Smooth muscle cell (in vitro differentiated cells): ENCODE data around the gene PLA2G2E. TPM values are rescaled to one million over a fixed set of nuclear protein-coding genes. Genes with fewer than 3 reads are reported as not detected.

Experiments used
- DNase-seq: peaks from one replicate; lab custom pipeline; 2025; ENCODE audit not compliant: unreplicated experiment; lab: John Stamatoyannopoulos, UW
- H2AFZ ChIP-seq: fragments of 200-600 bp; sonication (generic); 2 replicates; pipeline ENCODE4 v1.6.0; 2016; ENCODE audit warnings: antibody characterized with exemption, low read depth, mild to moderate bottlenecking
- H3F3A ChIP-seq: fragments of 200-600 bp; sonication (generic); 2 replicates; pipeline ENCODE4 v1.6.0; 2017; ENCODE audit warnings: antibody characterized with exemption, low read depth
- H3K27ac ChIP-seq: fragments of 200-600 bp; sonication (generic); 2 replicates; pipeline ENCODE4 v1.5.1; 2016; ENCODE audit warnings: low read depth, mild to moderate bottlenecking
- H3K27me3 ChIP-seq: fragments of 200-600 bp; sonication (generic); 2 replicates; pipeline ENCODE4 v1.6.1; 2016; ENCODE audit warnings: low read depth, mild to moderate bottlenecking
- H3K36me3 ChIP-seq: fragments of 200-600 bp; sonication (generic); 2 replicates; pipeline ENCODE4 v1.5.1; 2016; ENCODE audit warnings: low read depth
- H3K4me1 ChIP-seq: fragments of 200-600 bp; sonication (generic); 2 replicates; pipeline ENCODE4 v1.5.1; 2016; ENCODE audit warnings: low read depth
- H3K4me2 ChIP-seq: fragments of 200-600 bp; sonication (generic); 2 replicates; pipeline ENCODE4 v1.6.0; 2016; ENCODE audit warnings: mild to moderate bottlenecking
- H3K4me3 ChIP-seq: fragments of 200-600 bp; sonication (generic); 2 replicates; pipeline ENCODE4 v1.5.1; 2016; ENCODE audit warnings: mild to moderate bottlenecking
- H3K79me2 ChIP-seq: fragments of 200-600 bp; sonication (generic); 2 replicates; pipeline ENCODE4 v1.6.0; 2016; ENCODE audit warnings: low read depth, mild to moderate bottlenecking
- H3K9ac ChIP-seq: fragments of 200-600 bp; sonication (generic); 2 replicates; pipeline ENCODE4 v1.6.0; 2016; ENCODE audit warnings: low read depth
- H3K9me3 ChIP-seq: fragments of 200-600 bp; sonication (generic); replicated peaks from 2 replicates; pipeline ENCODE4 v1.5.1; 2016; ENCODE audit warnings: low read depth
- H4K20me1 ChIP-seq: fragments of 200-600 bp; sonication (generic); 2 replicates; pipeline ENCODE4 v1.6.0; 2016; ENCODE audit warnings: low read depth
- WGBS: methylation state at CpG from one replicate; pipeline ENCODE4 v1.1.7; 2016; ENCODE audit warnings: low lambda C conversion rate; 5-methylcytosine and 5-hydroxymethylcytosine counted together
- polyA plus RNA-seq: library from polyadenylated mRNA; unstranded; fragments of >200 nt; fragmentation: Nextera tagmentation; extraction: Ambion mirVana; gene quantifications from 2 replicates; pipeline ENCODE4 v1.2.1, GENCODE V29; 2016
- total RNA-seq: library from RNA; depleted of rRNA; stranded (reverse); fragments of >200 nt; gene quantifications from 2 replicates; pipeline ENCODE4 v1.2.3, GENCODE V29; 2014
- TF ChIP-seq, protein P1 (sequence below): fragments of 200-600 bp; sonication (generic); IDR thresholded peaks from 2 replicates; pipeline ENCODE4 v1.5.1; 2017; ENCODE audit warnings: borderline replicate concordance, mild to moderate bottlenecking, antibody characterized with exemption; ENCODE audit not compliant: insufficient read depth, poor library complexity, severe bottlenecking

PLA2G2E gene
- total and polyA plus RNA-seq, 2 experiments from 2014 or later: not detected

DNA sequence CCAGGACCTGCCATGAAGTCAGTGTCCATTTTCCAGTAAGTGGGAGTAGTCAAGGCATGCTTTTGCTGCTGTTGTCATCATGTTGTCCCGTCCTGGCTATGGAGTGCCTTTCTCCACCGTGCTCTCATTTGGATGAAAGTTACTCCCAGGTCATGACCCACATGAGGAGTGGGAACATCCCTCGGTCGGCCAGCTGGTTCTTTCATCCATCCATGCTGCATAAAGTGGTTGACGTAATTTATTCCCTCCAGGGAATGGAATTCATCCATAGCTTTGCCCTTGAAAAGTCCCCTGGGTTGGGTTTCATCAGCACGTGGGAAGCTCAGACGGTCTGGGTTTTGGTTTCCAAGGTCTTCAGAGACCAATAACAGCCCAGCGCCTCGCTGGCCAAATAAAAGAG lies 44.4 kb upstream of the PLA2G2E start:
- no peak for DNase-seq
- Histone ChIP-seq H2AFZ (no peak overlapping the region), H3K36me3 (no peaks in the 10 kb centered on the region), H4K20me1 (no peaks in the 10 kb centered on the region), H3K27me3 (no peaks in the 10 kb centered on the region), H3K4me1 (peaks cover 4% of the 10 kb centered on the region), H3K9me3 (no peaks in the 10 kb centered on the region), H3K4me3 (no peak overlapping the region), H3K9ac (no peak overlapping the region), H3K27ac (no peak overlapping the region), H3K79me2 (no peaks in the 10 kb centered on the region), H3K4me2 (no peak overlapping the region), H3F3A (no peaks in the 10 kb centered on the region)
- WGBS: 92% methylated on average over 9 of the region's 9 CpGs
- TF ChIP-seq, protein P1, sequence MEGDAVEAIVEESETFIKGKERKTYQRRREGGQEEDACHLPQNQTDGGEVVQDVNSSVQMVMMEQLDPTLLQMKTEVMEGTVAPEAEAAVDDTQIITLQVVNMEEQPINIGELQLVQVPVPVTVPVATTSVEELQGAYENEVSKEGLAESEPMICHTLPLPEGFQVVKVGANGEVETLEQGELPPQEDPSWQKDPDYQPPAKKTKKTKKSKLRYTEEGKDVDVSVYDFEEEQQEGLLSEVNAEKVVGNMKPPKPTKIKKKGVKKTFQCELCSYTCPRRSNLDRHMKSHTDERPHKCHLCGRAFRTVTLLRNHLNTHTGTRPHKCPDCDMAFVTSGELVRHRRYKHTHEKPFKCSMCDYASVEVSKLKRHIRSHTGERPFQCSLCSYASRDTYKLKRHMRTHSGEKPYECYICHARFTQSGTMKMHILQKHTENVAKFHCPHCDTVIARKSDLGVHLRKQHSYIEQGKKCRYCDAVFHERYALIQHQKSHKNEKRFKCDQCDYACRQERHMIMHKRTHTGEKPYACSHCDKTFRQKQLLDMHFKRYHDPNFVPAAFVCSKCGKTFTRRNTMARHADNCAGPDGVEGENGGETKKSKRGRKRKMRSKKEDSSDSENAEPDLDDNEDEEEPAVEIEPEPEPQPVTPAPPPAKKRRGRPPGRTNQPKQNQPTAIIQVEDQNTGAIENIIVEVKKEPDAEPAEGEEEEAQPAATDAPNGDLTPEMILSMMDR: no peak

DNA sequence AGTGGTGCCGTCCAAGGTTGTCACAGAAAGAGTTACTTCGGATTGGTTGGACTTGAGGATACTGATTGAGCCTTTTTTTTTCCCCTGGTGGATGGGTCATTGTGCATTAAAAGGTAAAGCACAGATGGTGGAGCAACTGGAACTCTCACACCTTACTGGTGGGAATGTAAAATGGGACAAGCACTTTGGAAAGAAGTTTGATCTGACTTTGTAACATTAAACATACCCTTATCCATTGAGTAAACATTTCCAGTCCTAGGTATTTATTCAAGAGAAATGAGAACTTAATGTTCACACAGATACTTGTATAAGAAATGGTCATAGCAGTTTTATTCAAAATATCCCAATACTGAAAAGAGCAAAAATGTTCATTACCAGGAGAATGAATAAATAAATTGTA lies 41.1 kb upstream of the PLA2G2E start:
- H3K79me2 ChIP-seq: no peaks in the 10 kb centered on the region
- H3K4me1 ChIP-seq: no peaks in the 10 kb centered on the region
- H3F3A ChIP-seq: no peaks in the 10 kb centered on the region
- no peak for DNase-seq
- no peak overlapping the region for H3K4me2 ChIP-seq
- H3K27ac ChIP-seq: no peak overlapping the region
- H3K4me3 ChIP-seq: no peak overlapping the region
- H3K27me3 ChIP-seq: no peaks in the 10 kb centered on the region
- no peak overlapping the region for H2AFZ ChIP-seq
- no peaks in the 10 kb centered on the region for H3K36me3 ChIP-seq
- no peaks in the 10 kb centered on the region for H3K9me3 ChIP-seq
- 94% methylated on average over 2 of the region's 2 CpGs for WGBS
- H3K9ac ChIP-seq: no peak overlapping the region
- H4K20me1 ChIP-seq: no peaks in the 10 kb centered on the region
- TF ChIP-seq, protein P1: no peak

DNA sequence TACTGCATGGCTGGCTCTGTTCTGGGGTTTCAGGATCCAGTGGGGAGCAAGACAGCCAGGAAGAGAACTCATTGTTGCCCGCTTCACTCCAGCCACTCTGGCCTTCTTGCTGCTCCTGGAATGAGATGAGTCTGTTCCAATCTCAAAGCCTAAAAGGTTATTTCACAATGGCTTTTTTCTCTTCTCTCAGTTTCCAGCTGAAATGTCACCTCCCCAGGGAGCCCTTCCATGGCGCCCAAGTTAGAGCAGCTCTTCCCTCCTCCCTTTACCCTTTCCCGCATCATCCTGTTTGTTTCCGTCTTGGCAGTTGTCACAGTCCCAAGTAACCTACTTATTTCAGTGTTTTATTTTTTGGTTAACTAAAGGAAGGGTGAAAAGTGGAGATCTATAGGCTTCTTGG lies 40.2 kb upstream of the PLA2G2E start:
- no peak for DNase-seq
- H3K36me3 ChIP-seq: no peaks in the 10 kb centered on the region
- no peak overlapping the region for H2AFZ ChIP-seq
- WGBS: over 99% methylated on average over 4 of the region's 4 CpGs
- no peak overlapping the region for H3K27ac ChIP-seq
- H3K79me2 ChIP-seq: no peaks in the 10 kb centered on the region
- H4K20me1 ChIP-seq: no peaks in the 10 kb centered on the region
- H3F3A ChIP-seq: no peaks in the 10 kb centered on the region
- TF ChIP-seq, protein P1: no peak
- no peaks in the 10 kb centered on the region for H3K9me3 ChIP-seq
- no peaks in the 10 kb centered on the region for H3K4me1 ChIP-seq
- H3K27me3 ChIP-seq: no peaks in the 10 kb centered on the region
- H3K4me2 ChIP-seq: no peak overlapping the region
- H3K9ac ChIP-seq: no peak overlapping the region
- no peak overlapping the region for H3K4me3 ChIP-seq

DNA sequence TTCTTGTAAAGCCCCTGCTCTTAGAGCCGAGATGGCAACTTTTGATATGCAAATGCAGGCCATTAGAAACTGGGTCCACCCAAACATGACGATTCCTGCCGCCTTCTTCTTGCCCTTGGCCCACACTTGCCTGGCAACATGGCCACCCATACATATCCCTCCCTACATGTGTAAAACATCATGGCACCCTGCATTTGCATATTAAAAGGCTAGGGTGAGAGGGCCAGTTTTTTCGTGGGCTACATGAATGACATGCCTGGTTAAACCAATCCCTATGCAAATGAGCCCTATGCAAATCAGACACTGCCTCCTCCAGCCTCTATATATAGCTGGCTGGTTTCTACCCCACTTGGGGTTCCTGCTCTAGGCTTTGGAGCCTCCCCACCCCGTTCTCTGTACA lies 37.2 kb upstream of the PLA2G2E start:
- TF ChIP-seq, protein P1: no peak

More for the DNA sequence above, 37.2 kb upstream of the PLA2G2E start:
- no peaks in the 10 kb centered on the region for H4K20me1 ChIP-seq
- no peak for DNase-seq
- H3K4me3 ChIP-seq: no peak overlapping the region
- H3K9me3 ChIP-seq: no peaks in the 10 kb centered on the region
- no peak overlapping the region for H3K9ac ChIP-seq
- H3F3A ChIP-seq: no peaks in the 10 kb centered on the region
- no peak overlapping the region for H2AFZ ChIP-seq
- no peak overlapping the region for H3K4me2 ChIP-seq
- H3K79me2 ChIP-seq: no peaks in the 10 kb centered on the region
- no peak overlapping the region for H3K27ac ChIP-seq
- 50% methylated on average over 5 of the region's 5 CpGs for WGBS
- no peaks in the 10 kb centered on the region for H3K4me1 ChIP-seq
- H3K36me3 ChIP-seq: no peaks in the 10 kb centered on the region
- no peaks in the 10 kb centered on the region for H3K27me3 ChIP-seq
